CD8-positive, alpha-beta memory T cell (primary cell): ENCODE measurements around the gene RPL18. TPM values are rescaled to one million over a fixed set of nuclear protein-coding genes. Genes with fewer than 3 reads are reported as not detected.
A peak's percentile ranks its signal among the peaks of the same experiment; 100 is the strongest.

Source experiments
- CTCF ChIA-PET: fragments of 350-600 bp; sonication (Branson Sonifier 250); formaldehyde crosslinking; loops from one replicate; lab custom pipeline; 2021; ENCODE audit warnings: antibody characterized with exemption; lab: Charles Lee
- POLR2A ChIA-PET: fragments of 350-600 bp; sonication (Branson Sonifier 250); formaldehyde crosslinking; loops from one replicate; lab custom pipeline; 2021; ENCODE audit warnings: antibody characterized with exemption; lab: Charles Lee
- DNase-seq, 5 donors: peaks; one replicate each; pipeline versions ENCODE4 v3.0.0 to v3.0.0-alpha.2; 2020 to 2022; ENCODE audit warnings: mixed read lengths in 1 of 5
- H3K27ac ChIP-seq: one replicate; pipeline ENCODE4 v1.7.0; 2013; ENCODE audit warnings: low read depth, mild to moderate bottlenecking, low read length, moderate library complexity
- H3K27me3 ChIP-seq: 2 replicates; pipeline ENCODE4 v1.7.0; 2013; ENCODE audit warnings: low read length, mild to moderate bottlenecking; ENCODE audit not compliant: insufficient read depth, poor library complexity, severe bottlenecking
- H3K36me3 ChIP-seq: 2 replicates; pipeline ENCODE4 v1.7.0; 2013; ENCODE audit warnings: mild to moderate bottlenecking, low read length, moderate library complexity; ENCODE audit not compliant: insufficient read depth
- H3K4me1 ChIP-seq: 2 replicates; pipeline ENCODE4 v1.7.0; 2013; ENCODE audit warnings: mild to moderate bottlenecking, low read length, moderate library complexity; ENCODE audit not compliant: insufficient read depth
- H3K4me3 ChIP-seq: 2 replicates; pipeline ENCODE4 v1.7.0; 2013; ENCODE audit warnings: mild to moderate bottlenecking, low read length
- H3K9me3 ChIP-seq: 2 replicates; pipeline ENCODE4 v1.7.0; 2013; ENCODE audit warnings: mild to moderate bottlenecking, low read length
- H3K27ac Mint-ChIP-seq, 8 donors: one replicate each; pipeline ENCODE4 v1.8.0; 2020 to 2021; ENCODE audit warnings: mixed read lengths in 8 of 8, mild to moderate bottlenecking in 6 of 8, inconsistent platforms in 3 of 8, moderate library complexity in 3 of 8
- H3K27me3 Mint-ChIP-seq, 2 donors: one replicate each; pipeline ENCODE4 v1.8.0; 2020 to 2021; ENCODE audit warnings: mixed read lengths in 2 of 2, mild to moderate bottlenecking in 1 of 2, moderate library complexity in 1 of 2
- H3K36me3 Mint-ChIP-seq, 3 donors: one replicate each; pipeline ENCODE4 v1.8.0; 2020 to 2021; ENCODE audit warnings: mixed read lengths in 3 of 3, inconsistent platforms in 1 of 3, mild to moderate bottlenecking in 1 of 3
- H3K4me1 Mint-ChIP-seq, 3 donors: one replicate each; pipeline ENCODE4 v1.8.0; 2020 to 2021; ENCODE audit warnings: mixed read lengths in 3 of 3, inconsistent platforms in 1 of 3, mild to moderate bottlenecking in 1 of 3
- H3K4me3 Mint-ChIP-seq, 7 donors: one replicate each; pipeline ENCODE4 v1.8.0; 2020 to 2021; ENCODE audit warnings: mixed read lengths in 7 of 7, mild to moderate bottlenecking in 6 of 7, moderate library complexity in 4 of 7, inconsistent platforms in 2 of 7
- H3K9me3 Mint-ChIP-seq, 5 donors: one replicate each; pipeline ENCODE4 v1.8.0; 2020 to 2022; ENCODE audit warnings: mixed read lengths in 5 of 5, mild to moderate bottlenecking in 3 of 5, moderate library complexity in 2 of 5, inconsistent platforms in 1 of 5
- polyA plus RNA-seq: library from polyadenylated mRNA; unstranded; fragments of 300-500 nt; fragmentation: Illumina TruSeq; gene quantifications from one replicate; pipeline ENCODE4 v1.2.3, GENCODE V29; 2021
- total RNA-seq, 2 experiments: library from RNA; stranded (reverse); gene quantifications; one replicate each; pipeline ENCODE4 v1.2.3, GENCODE V29; 2021

Gene RPL18
- total and polyA plus RNA-seq, 3 experiments from 2014 or later: 1,778 to 1,821 (median 1,810) TPM

GRCh38 chr19:48637449-48637947, 18.5 kb upstream of the RPL18 start:
- ChIA-PET CTCF (interaction anchor here (0.7 to 2.3 kb wide), 3 partner anchors 8 to 28 kb away, joined by 3 to 14 read pairs (median 4); partner anchors contain the start of gene CA11), POLR2A (interaction anchor here (0.5 to 2.7 kb wide), 8 partner anchors 8 to 388 kb away, joined by 3 to 23 read pairs (median 4); partner anchors contain the start of genes CA11, RPL18 and SPHK2)
- Histone ChIP-seq H3K4me3 (peak overlapping the region; percentile 97), H3K27me3 (no peaks in the 10 kb centered on the region), H3K9me3 (no peaks in the 10 kb centered on the region), H3K27ac (peak overlapping the region; percentile 97), H3K4me1 (peaks cover 44% of the 10 kb centered on the region), H3K36me3 (peaks cover 10% of the 10 kb centered on the region)
- Mint-ChIP-seq H3K4me1 (peaks cover 35 to 67% (median 42%) of the 10 kb centered on the region in 3 donors), H3K36me3 (peaks cover 0 to 28% (median 0%) of the 10 kb centered on the region in 3 donors), H3K4me3 (peak overlapping the region; percentile 84 to 100 (median 98)), H3K27me3 (peaks cover 0 to 2% of the 10 kb centered on the region in 2 donors), H3K9me3 (peaks cover 0 to 2% (median 0%) of the 10 kb centered on the region in 5 donors), H3K27ac (peak overlapping the region; percentile 88 to 100 (median 98))
- peak; percentile 99 to 100 (median 100) for DNase-seq

GRCh38 chr19:48636859-48637448, 18.0 kb upstream of the RPL18 start, which contains the start of gene DBP:
TSS of gene DBP (minus strand) at chr19:48637379. CDS start at chr19:48636994, 385 bp downstream.
- no peaks in the 10 kb centered on the region for H3K27me3 ChIP-seq
- H3K36me3 ChIP-seq: peaks cover 11% of the 10 kb centered on the region
- peak within 1 kb of the TSS; percentile 97 for H3K27ac ChIP-seq
- ChIA-PET CTCF (interaction anchor here (1.2 to 2.3 kb wide), 2 partner anchors 9 to 28 kb away, joined by 3 to 14 read pairs; partner anchors contain the start of gene CA11), POLR2A (interaction anchor here (0.9 to 2.7 kb wide), 6 partner anchors 9 to 387 kb away, joined by 3 to 23 read pairs (median 5); partner anchors contain the start of genes CA11, RPL18 and SPHK2)
- Mint-ChIP-seq H3K4me3 (peak within 1 kb of the TSS; percentile 84 to 100 (median 98)), H3K36me3 (peaks cover 0 to 33% (median 0%) of the 10 kb centered on the region in 3 donors), H3K4me1 (peaks cover 35 to 69% (median 42%) of the 10 kb centered on the region in 3 donors), H3K9me3 (peaks cover 0 to 2% (median 0%) of the 10 kb centered on the region in 5 donors), H3K27ac (peak within 1 kb of the TSS; percentile 88 to 100 (median 98)), H3K27me3 (peaks cover 0 to 2% of the 10 kb centered on the region in 2 donors)
- peak in 2 of 5 donors; percentile 20 to 67 for DNase-seq
- H3K4me1 ChIP-seq: peaks cover 45% of the 10 kb centered on the region
- H3K9me3 ChIP-seq: no peaks in the 10 kb centered on the region
- H3K4me3 ChIP-seq: peak within 1 kb of the TSS; percentile 97

GRCh38 chr19:48635966-48636858, 17.2 kb upstream of the RPL18 start:
- H3K4me1 ChIP-seq: peaks cover 45% of the 10 kb centered on the region
- ChIA-PET CTCF (interaction anchor here (2.3 kb wide), 1 partner anchor 10 kb away, joined by 14 read pairs; the partner anchor contains the start of gene CA11), POLR2A (interaction anchor here (0.5 to 2.7 kb wide), 3 partner anchors 10 to 17 kb away, joined by 4 to 23 read pairs (median 15); partner anchors contain the start of genes CA11, RPL18 and SPHK2)
- H3K27me3 Mint-ChIP-seq: peaks cover 0 to 2% of the 10 kb centered on the region in 2 donors
- DNase-seq: peak in 3 of 5 donors; percentile 28 to 62 (median 45)
- peaks cover 19% of the 10 kb centered on the region for H3K36me3 ChIP-seq
- H3K27me3 ChIP-seq: no peaks in the 10 kb centered on the region
- H3K9me3 Mint-ChIP-seq: peaks cover 0 to 2% (median 0%) of the 10 kb centered on the region in 5 donors
- H3K36me3 Mint-ChIP-seq: peaks cover 0 to 40% (median 0%) of the 10 kb centered on the region in 3 donors
- peak overlapping the region; percentile 83 to 98 (median 94) for H3K27ac Mint-ChIP-seq
- peak overlapping the region; percentile 97 for H3K27ac ChIP-seq
- H3K4me3 Mint-ChIP-seq: peak overlapping the region; percentile 84 to 100 (median 98)
- no peaks in the 10 kb centered on the region for H3K9me3 ChIP-seq
- H3K4me1 Mint-ChIP-seq: peaks cover 35 to 68% (median 40%) of the 10 kb centered on the region in 3 donors
- peak overlapping the region; percentile 97 for H3K4me3 ChIP-seq

- peak overlapping the region; percentile 97 for H3K4me3 ChIP-seq
- peak; percentile 64 to 81 (median 67) for DNase-seq
- H3K27ac ChIP-seq: peak overlapping the region; percentile 97
- ChIA-PET POLR2A (interaction anchor here (2.7 to 2.8 kb wide), 2 partner anchors 10 to 16 kb away, joined by 13 to 23 read pairs; partner anchors contain the start of genes CA11, RPL18 and SPHK2), CTCF (interaction anchor here (1.5 to 2.7 kb wide), 2 partner anchors 12 to 146 kb away, joined by 3 to 9 read pairs; no protein-coding TSS in a partner anchor)
- H3K27ac Mint-ChIP-seq: peak overlapping the region; percentile 89 to 98 (median 94)
- H3K27me3 ChIP-seq: no peaks in the 10 kb centered on the region
- peaks cover 0 to 48% (median 0%) of the 10 kb centered on the region in 3 donors for H3K36me3 Mint-ChIP-seq
- H3K4me3 Mint-ChIP-seq: peak overlapping the region; percentile 86 to 100 (median 98)
- H3K4me1 ChIP-seq: peaks cover 45% of the 10 kb centered on the region
- peaks cover 24% of the 10 kb centered on the region for H3K36me3 ChIP-seq
- peaks cover 0 to 2% (median 0%) of the 10 kb centered on the region in 5 donors for H3K9me3 Mint-ChIP-seq
- no peaks in the 10 kb centered on the region for H3K9me3 ChIP-seq
- peaks cover 35 to 66% (median 40%) of the 10 kb centered on the region in 3 donors for H3K4me1 Mint-ChIP-seq
- peaks cover 0 to 2% of the 10 kb centered on the region in 2 donors for H3K27me3 Mint-ChIP-seq
Observed at GRCh38 chr19:48635263-48635965, 16.4 kb upstream of the RPL18 start.

GRCh38 chr19:48634424-48635262, 15.7 kb upstream of the RPL18 start:
- Mint-ChIP-seq H3K4me3 (peak overlapping the region; percentile 76 to 93 (median 83)), H3K4me1 (peaks cover 31 to 64% (median 36%) of the 10 kb centered on the region in 3 donors), H3K27ac (peak overlapping the region; percentile 88 to 97 (median 93)), H3K27me3 (peaks cover 0 to 2% of the 10 kb centered on the region in 2 donors), H3K36me3 (peaks cover 0 to 55% (median 0%) of the 10 kb centered on the region in 3 donors), H3K9me3 (peaks cover 0 to 2% (median 0%) of the 10 kb centered on the region in 5 donors)
- H3K36me3 ChIP-seq: peaks cover 28% of the 10 kb centered on the region
- H3K27ac ChIP-seq: peak overlapping the region; percentile 66
- ChIA-PET CTCF (interaction anchor here (1.1 to 2.7 kb wide), 5 partner anchors 11 to 145 kb away, joined by 3 to 10 read pairs (median 4); partner anchors contain the start of genes CA11 and SPHK2), POLR2A (interaction anchor here (0.5 to 2.8 kb wide), 5 partner anchors 11 to 343 kb away, joined by 3 to 17 read pairs (median 13); partner anchors contain the start of genes CA11, RPL18 and SPHK2)
- peak overlapping the region; percentile 55 for H3K4me3 ChIP-seq
- H3K27me3 ChIP-seq: no peaks in the 10 kb centered on the region
- H3K9me3 ChIP-seq: no peaks in the 10 kb centered on the region
- peak; percentile 82 to 92 (median 86) for DNase-seq
- peaks cover 45% of the 10 kb centered on the region for H3K4me1 ChIP-seq

- Histone ChIP-seq H3K9me3 (no peaks in the 10 kb centered on the region), H3K27ac (peak overlapping the region; percentile 66), H3K4me1 (peaks cover 38% of the 10 kb centered on the region), H3K27me3 (no peaks in the 10 kb centered on the region), H3K36me3 (peaks cover 30% of the 10 kb centered on the region), H3K4me3 (peak overlapping the region; percentile 55)
- Mint-ChIP-seq H3K27me3 (no peaks in the 10 kb centered on the region), H3K36me3 (peaks cover 0 to 57% (median 0%) of the 10 kb centered on the region in 3 donors), H3K9me3 (peaks cover 0 to 2% (median 0%) of the 10 kb centered on the region in 5 donors), H3K27ac (peak overlapping the region; percentile 88 to 97 (median 92)), H3K4me3 (peak overlapping the region; percentile 76 to 93 (median 83)), H3K4me1 (peaks cover 27 to 58% (median 31%) of the 10 kb centered on the region in 3 donors)
- no peak for DNase-seq
- ChIA-PET POLR2A (interaction anchor here (0.5 to 2.8 kb wide), 5 partner anchors 11 to 342 kb away, joined by 3 to 17 read pairs (median 13); partner anchors contain the start of genes CA11, RPL18 and SPHK2), CTCF (interaction anchor here (1.1 to 2.7 kb wide), 5 partner anchors 10 to 144 kb away, joined by 3 to 10 read pairs (median 4); partner anchors contain the start of genes CA11 and SPHK2)
Observed at GRCh38 chr19:48634036-48634342, 15.0 kb upstream of the RPL18 start.
